HG02938 (cell line): ENCODE measurements around the gene CCDC85B.
A peak's percentile ranks its signal among the peaks of the same experiment; 100 is the strongest.

Source experiments
- ATAC-seq: cut with Tn5 transposase; IDR thresholded peaks from one replicate; pipeline ENCODE4 v1.9.1; 2021; ENCODE audit warnings: mild to moderate bottlenecking, moderate library complexity; ENCODE audit not compliant: unreplicated experiment

CCDC85B gene

DNA sequence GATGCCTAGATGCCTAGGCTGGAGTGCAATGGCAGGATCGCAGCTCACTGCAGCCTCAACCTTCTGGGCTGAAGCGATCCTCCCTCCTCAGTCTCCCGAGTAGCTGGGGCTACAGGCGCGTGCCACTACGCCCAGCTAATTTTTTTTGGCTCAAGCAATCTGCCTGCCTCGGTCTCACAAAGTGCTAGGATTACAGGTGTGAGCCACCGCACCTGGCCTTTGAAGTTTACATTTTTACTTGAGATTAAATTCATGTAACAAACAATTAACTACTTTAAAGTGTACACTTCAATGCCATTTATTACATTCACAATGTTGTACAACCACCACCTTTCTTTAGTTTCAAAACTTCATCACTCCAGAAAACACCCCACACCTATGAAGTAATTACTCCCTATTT, 13.2 kb downstream of the CCDC85B start:
- no peak for ATAC-seq

DNA sequence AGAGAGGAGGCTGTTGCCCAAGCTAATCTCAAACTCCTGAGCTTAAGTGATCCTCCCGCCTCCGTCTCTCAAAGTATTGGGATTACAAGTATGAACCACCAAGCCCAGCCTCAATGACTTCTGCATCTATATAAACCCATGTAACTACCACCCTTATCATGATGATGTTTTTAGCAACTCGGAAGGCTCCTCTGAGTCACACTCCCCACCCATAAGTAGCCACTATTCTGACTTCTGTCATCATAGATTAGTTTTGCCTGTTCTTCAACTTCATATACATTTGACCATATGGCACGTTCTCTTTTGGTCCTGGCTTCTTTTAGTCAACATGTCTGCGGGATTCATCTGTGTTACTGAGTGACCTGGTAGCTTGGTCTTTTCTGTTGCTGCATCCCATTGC, 16.1 kb downstream of the CCDC85B start:
- no peak for ATAC-seq

DNA sequence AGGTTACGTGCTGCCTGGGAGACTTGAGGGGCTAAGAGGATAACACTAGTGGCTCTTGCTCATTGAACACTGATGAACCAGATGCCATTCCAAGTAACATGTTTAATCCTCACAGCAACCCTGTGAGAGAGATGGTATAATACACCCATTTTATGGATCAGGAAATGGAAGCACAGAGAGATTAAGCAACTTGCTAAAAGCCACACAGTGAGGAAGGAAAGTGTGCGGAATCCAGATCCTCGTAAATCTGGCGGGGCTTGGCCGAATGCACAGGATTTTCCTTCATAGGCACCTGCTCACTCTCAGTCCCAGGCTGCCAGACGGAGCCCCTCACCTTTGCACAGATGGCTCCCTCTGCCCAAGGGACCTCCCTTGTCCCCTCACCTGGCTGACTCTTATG, 17.4 kb downstream of the CCDC85B start:
- no peak for ATAC-seq

DNA sequence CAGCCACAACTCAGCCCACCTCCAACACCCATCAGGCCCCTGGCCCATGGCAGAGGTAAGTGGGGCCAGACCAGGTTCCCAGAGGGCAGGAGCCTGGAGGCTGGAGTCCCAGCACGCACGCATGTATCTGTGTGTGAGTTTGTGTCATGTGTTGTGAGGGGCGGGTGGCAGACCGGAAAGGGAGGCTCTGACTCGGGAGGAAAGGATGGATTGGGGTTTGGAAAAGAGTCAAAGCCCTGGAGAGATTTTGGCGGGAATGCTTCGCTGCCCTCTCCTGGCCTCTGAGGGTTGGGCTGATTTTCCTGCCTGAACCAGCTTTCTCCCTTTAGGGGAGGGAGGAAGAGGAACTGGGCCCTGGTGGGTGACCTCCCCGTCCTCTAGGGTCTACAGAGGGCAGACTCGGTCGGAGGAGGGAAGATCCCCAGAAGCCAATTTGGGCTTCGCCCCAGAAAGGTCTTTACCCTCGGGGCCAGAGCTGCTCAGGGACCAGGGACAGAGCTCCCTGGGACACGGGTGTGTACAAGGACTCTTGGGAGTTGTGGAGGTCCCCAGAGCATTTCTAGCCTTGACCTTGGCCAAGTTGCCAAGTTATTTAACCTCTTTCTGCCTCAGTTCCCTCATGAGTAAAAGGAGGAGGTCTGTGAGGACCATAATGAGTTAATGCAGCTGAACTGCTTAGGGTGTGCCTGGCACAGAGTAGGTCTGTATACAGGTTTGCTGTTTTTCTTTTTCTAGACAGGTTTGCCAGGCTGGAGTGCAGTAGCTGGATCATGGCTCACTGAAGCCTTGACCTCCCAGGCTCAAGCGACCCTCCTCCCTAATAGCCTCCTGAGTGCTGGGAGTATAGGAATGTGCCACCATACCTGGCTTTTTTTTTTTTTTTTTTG, 21.5 kb downstream of the CCDC85B start:
- no peak for ATAC-seq

DNA sequence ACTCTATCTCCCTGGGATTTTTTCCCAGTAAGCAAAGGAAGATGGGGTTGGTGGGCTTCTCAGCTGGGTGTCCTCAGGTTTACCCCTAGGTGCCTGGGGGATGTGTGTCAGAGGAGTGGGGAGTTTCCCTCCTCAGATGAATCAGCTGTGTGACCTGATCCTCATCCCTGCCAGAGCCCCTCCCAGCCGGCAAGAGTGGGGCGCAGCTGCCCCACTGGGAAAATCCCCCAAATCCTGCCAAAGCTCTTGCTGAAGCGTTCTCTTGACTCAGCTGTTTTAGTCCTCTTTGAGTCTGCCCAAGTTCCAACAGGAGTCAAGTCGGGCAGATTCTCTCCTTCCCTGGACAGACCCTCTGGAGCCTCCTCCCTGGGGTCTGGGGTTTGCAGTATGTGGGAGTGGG, 22.4 kb downstream of the CCDC85B start:
- no peak for ATAC-seq

DNA sequence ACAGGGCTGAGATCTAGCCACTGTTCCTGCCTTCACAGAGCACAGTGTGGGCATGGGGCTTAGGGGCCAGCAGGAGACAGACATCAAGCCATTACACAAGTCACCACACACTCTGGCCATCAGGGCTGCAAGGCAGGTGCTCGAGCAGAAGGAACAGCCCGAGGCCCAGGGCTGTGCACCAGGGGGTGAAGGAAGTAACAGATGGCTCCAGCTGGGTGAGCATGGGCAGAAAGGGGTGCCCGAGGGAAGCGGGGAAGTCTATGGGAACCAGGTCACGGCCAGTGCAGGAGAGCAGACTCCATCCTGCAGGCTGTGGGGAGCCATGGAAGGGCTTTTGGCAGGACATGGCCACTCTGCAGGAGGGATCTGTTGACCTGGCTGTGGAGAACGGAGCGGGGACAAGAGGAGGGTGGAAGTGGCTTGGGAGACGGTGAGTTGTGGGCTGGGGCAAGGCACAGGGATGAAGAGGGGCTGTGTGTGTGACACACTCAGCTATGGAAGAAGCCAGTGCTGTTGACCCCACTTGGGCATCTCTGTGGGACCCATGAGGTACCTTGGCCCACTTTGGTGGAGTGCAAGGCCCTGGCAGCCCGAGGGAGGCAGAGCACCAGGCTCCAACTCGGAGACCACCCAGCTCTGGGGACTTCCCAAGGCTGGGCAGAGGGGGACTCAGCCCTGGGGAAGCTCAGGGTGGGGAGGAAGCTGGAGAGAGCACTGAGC, 24.8 kb downstream of the CCDC85B start:
- ATAC-seq, result no peak

DNA sequence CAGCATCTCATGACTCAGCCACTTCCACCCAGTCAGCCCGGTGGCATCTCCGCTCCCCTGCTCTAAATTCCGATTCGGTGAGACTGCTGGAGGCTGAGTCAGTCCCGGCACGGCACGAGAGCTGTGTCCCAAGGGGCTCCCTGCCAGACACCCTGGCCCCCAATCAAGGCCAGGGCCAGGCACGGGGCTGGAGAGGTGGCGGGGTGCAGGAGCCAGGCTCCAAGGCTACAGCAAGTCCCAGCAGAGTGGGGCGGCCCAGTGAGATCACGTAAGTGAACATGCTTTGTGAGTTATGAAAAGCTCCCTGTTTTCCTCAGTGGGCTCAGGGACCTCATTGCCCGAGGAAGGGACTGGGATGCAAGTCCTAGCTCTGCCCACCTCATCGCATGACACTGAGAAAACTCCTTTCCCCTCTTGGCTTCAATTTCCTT, 25.4 kb downstream of the CCDC85B start:
- no peak for ATAC-seq

DNA sequence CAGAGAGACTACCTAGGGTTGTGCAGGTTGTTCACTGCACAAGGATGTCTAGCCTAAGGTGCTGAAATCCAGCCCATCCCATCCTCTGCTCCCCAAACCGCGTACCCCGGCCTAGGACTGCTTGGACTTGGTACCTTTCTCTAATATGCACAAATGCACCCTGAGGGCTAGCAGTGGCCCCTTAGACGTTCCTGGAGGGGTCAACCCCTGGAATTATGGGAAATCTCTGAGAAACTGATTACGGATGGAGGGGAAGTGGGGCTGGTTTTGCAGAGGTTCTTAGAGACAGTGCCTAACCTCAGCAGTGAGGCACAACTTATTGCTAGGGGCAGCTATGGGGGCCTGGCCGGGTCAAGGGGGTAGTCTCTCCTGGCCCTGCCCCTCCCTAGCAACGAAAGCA, 25.9 kb downstream of the CCDC85B start:
- ATAC-seq, result no peak

DNA sequence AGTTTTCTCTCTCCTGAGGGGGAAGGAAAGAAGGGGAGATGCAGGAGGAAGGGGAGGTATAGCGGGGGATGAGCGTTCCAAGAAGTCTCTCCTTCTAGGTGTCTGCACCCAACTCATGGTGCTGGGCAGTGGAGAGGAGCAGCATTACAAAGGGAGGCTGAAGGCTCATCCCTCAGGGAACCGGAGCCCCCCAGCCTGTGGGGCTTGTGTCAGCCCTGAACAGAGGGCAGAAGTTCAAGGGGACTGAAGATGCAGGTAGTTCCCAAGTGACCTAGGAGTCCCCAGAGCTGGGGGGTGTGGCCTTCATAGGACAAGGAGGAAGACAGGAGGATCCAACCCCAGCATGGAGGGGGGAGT, 26.6 kb downstream of the CCDC85B start:
- ATAC-seq, result no peak

DNA sequence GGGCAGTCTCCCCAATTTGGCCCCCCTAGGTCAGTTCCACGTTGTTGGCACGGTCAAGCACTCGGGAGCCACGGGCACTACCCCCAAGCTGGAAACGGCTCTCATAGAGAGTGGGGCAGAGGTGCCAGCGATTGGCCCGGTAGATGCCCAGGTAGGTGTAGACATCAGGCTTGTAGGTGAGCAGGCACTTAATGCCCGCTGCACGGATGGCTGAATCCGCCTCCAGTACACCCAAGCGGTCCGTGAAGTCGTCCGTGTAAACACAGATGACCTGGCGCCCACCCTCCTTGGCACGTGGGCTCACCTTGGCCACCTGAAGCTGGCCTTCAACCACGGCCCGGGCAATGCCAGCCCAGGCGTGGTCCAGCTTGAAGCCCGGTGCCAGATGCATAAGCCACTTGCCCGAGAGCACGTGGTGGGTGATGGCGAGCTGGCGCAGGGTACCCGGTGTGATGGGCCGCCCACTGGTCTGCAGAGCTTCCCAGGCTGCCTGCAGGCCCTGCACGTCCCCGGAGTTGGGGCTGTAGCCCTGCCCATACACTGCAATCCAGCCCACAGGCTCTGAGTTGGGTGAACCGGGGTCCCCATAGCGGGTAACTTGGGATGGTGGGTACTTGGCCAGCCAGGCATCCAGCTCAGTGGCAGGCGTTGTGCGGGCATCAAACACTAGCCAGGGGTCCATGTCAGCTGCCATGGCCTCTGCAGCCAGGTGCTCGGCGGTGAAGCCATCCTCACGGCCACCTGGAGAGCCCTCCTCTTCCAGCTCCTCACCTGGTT, 27.1 kb downstream of the CCDC85B start:
- ATAC-seq, result no peak

DNA sequence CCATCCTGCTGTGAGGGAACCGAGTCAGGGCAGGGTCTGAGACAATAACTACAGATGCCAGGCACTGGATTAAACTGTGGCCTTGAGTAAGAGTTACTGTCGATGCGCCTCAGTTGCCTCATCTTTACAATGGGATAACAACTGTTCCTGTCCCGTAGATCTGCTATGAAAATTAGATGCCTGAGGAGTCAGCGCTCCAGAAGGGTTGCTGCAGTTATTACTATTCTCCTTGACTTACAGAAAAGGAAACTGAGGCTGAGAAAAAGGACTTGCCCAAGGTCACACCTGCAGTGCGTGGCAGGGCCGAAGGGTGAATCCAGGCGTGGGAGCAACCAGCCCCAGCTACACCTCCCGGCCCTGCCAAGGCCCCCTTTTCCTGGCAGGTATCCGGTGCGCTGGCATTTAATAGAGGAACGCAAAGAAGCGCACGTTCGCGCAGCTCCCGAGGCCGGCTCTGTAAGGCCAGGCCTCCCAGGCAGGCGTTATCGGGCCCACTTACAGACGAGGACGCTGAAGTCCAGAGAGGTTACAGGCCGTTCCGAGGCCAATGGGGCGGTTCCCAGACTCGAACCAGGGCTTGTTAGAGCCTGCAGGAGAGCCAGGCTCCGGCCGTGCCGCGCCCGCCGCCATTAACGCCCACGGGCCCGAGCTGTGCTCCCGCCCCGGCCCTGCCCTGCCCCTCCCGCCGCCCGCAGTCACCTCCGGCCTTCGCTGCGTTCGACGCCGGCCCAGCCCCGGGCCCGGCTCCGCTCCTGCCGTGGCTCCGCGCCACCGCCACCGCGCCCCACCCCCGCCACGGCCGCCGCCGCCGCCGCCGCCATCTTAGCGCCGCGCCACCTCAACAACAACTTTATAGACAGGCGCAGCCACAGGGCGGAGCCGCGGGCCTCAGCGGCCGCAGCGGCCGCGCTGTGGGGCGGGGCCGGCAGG, 28.0 kb downstream of the CCDC85B start, which contains the start of gene C11orf68:
Gene C11orf68 (minus strand): TSS at position 852 of the 930 bp plus-strand sequence. CDS start 31 bp downstream, at position 821.
- peak; percentile 53 for ATAC-seq

DNA sequence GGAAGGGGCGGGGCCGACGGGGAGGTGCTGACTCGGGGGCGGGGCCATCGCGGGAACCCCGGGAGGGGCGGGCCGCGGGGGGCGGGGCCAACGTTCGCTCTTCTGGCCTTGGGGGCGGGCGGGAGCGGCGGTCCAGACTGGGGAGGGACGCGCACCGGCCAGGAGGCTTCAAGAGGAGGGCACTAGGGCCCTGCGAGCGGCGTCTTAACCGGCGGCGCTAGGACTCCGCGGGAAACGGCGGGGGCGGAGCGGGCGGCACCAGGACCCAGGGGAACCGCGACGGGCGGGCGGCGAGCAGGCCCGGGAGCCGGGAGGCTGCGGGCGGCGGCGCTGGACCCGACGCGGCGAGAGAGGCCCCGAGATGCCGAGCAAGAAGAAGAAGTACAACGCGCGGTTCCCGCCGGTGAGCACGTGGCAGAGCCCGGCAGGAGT, 28.7 kb downstream of the CCDC85B start, which contains the start of gene DRAP1:
Gene DRAP1 (plus strand): TSS at position 286 of the 432 bp plus-strand sequence. CDS start 76 bp downstream, at position 362.
- ATAC-seq, result peak; percentile 70

DNA sequence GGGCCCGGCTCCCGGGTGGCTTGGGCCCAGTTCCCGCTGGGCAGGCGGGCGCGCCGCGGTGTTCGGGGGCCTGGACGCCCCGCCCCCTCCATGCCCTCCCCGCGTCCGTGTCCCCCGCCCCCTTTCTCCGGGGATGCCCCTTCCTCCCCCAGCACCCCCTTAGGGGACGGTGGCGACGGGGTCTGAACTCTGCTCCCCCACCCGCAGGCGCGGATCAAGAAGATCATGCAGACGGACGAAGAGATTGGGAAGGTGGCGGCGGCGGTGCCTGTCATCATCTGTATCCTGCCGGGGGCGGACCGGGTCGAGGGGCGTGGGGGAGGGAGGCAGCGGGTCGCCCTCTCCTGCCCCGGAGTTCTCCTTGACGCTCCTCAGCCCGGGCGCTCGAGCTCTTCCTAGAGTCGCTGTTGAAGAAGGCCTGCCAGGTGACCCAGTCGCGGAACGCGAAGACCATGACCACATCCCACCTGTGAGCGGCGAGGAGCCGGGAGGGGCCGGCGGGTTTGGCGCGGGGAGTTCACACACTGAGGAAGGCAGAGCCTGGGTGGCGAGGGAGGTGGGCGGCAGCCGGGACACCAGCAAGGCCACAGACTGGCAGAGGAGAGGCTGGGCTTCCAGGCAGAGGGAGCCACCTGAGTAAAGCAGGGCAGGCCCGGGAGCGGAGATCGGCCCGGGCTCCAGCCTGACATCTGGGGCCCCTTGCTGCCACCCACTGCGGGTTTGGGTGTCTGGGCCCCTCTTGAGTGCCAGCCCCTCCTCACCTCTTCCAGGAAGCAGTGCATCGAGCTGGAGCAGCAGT, 29.3 kb downstream of the CCDC85B start:
- peak; percentile 39 for ATAC-seq

DNA sequence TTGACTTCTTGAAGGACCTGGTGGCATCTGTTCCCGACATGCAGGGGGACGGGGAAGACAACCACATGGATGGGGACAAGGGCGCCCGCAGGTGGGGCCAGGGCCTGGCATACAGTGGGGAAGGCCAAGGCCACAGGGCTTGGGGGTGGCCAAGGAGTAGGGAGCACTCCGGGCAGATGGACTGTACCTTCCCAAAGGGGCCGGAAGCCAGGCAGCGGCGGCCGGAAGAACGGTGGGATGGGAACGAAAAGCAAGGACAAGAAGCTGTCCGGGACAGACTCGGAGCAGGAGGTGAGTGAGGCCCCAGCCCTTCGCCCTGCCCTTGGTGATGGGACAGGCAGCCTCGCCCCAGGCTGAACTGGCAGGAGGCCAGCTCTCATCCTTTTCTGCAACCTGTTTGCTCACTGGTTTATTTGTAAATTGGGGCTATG, 29.9 kb downstream of the CCDC85B start:
- no peak for ATAC-seq

DNA sequence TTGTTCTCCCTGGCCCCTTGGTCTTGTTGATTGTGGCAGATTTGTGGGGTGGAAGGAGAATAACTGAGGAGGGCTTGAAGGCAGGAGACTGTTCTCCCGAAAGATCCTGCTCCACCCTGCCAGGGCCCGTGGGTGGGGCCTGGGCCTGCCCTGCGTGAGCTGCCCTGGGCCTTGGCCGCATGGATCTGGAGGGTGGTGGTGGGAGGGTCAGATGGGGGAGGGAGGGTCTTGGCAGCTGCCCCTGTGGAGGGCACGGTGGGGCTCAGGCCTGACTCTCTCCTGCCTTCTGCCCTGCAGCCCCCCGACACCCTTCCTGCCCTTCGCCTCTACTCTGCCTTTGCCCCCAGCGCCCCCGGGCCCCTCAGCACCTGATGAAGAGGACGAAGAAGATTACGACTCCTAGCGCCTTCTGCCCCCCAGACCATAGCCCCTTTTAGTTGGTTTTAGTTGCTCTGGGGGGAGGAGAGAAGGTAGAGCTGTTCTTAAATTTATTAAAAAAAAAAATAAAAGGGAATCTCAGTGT, 30.6 kb downstream of the CCDC85B start:
- ATAC-seq, result no peak

DNA sequence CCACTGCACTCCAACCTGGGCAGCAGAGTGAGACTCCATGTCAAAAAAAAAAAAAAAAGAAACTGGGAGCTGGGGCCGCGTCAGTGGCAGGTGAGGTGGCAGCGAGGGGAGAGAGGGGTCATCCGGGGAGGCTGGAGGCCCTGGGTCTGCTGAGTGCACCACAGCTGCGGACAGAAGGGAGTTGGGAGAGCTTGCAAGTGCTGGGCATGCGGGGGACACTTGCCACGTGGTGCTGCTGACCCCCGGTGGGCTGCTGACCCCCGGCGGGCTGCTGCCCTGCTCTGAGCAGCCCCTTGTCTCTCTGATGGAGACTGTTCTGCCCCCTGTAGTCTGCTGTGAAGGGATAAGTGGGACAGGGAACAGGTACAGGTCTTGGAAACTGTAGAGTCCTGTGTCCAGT, 31.4 kb downstream of the CCDC85B start:
- no peak for ATAC-seq

DNA sequence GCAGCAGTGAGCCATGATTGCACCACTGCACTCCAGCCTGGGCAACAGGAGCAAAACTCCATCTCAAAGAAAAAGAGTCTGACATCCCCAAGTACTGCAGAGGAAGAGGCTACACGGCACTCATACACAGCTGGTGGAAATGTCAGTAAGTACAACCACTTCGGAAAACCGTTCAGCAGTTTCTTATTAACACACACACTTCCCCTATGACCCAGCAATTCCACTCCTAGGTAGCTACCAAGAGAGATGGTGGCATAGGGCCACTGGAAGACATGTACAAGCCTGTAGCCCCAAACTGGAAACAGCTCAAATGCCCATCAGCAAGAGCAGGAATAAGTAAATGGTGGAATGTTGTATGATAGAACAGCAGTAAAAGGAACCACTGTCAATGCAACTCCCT, 32.1 kb downstream of the CCDC85B start:
- ATAC-seq, result no peak

DNA sequence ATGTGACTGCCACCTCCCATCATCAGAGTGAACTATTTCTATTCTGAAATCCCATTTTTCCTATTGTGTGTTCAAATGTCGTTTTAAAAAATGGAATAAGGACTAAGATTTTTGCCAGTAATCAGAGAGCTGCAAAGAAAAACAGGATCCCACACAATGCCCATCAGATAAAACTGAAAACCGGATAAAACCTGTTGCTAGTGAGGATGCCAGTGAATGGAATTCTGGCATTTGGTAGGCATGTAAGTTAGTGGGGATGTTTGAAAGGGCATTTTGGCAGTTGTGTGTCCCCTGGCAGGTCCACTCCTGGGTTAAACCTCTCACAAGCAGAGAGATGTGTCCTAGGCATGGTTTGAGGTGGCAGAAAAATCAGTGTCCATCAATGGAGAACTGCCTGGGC, 34.9 kb downstream of the CCDC85B start:
- no peak for ATAC-seq

DNA sequence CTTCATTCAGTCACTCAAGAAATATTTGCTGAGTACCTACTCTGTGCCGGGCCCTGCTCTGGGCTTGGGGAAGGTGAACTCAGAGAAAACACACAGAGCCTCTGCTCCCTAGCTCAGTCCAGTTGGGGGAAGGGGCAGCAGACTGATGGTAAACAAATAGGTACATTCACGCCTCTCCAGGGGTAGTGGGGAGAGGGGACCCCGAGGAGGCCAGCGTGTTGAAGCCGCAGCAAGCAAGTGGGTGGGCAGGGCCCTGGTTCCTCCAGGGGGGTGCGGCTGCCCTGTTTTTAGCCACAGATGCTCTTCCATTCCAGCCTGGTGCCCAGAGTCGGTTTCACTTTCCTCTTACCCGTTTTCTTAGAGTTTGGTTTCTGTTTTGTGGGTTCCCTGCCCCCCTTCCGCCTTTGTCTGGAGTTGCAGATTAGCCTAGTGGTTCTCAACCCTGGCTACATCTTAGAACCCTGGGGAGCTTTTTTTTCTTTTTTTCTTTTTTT, 37.5 kb downstream of the CCDC85B start:
- ATAC-seq, result no peak
